ENCODE measurements around the gene CDKL5.

DNA sequence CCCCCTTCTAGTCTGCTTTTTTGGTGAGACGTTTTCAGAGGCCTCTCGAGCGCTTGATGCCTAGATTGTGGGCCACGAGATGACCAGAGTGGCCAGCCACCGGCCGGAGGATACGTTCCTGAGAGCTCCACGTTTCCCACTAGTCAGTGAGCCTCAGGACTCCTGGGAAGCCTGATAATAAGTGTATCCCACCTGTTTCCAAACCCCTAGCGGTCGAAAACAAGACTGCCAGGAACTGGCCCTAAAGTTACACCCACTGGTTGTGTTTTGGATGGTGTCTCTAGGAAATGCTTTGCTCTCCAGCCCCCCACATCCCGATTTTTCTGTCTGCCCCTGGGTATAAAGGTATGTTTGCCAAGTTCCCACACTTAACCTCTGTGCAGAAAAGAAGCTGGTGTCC is 251.1 kb downstream of the CDKL5 start:
- TF ChIP-seq, protein P1, sequence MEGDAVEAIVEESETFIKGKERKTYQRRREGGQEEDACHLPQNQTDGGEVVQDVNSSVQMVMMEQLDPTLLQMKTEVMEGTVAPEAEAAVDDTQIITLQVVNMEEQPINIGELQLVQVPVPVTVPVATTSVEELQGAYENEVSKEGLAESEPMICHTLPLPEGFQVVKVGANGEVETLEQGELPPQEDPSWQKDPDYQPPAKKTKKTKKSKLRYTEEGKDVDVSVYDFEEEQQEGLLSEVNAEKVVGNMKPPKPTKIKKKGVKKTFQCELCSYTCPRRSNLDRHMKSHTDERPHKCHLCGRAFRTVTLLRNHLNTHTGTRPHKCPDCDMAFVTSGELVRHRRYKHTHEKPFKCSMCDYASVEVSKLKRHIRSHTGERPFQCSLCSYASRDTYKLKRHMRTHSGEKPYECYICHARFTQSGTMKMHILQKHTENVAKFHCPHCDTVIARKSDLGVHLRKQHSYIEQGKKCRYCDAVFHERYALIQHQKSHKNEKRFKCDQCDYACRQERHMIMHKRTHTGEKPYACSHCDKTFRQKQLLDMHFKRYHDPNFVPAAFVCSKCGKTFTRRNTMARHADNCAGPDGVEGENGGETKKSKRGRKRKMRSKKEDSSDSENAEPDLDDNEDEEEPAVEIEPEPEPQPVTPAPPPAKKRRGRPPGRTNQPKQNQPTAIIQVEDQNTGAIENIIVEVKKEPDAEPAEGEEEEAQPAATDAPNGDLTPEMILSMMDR (conservative IDR thresholded peaks at IDR 0.05) = no peak
- no peak for TF ChIP-seq ZFX (IDR thresholded peaks at IDR 0.05)
